Stimulated activated CD8-positive, alpha-beta memory T cell treated with anti-CD3 and anti-CD28 coated beads, Interleukin-4, amount 100 ng/mL, for 48 hours (primary cell): ENCODE measurements around the gene CCSER1.
"Not testable (repeated sequence)": the region's sequence is repeated elsewhere in the genome, so short reads cannot be mapped to it uniquely, and the experiment has no call there.

Experiments
- DNase-seq: peaks from one replicate; pipeline ENCODE4 v3.0.0-alpha.2; 2020

The CCSER1 gene

GRCh38 chr4:90584051-90584450 is 456.9 kb downstream of the CCSER1 start:
- DNase-seq, result no peak

GRCh38 chr4:90585961-90586360 is 458.8 kb downstream of the CCSER1 start:
- no peak for DNase-seq

- DNase-seq, result no peak
Measured at GRCh38 chr4:90586799-90587198, 459.6 kb downstream of the CCSER1 start.

GRCh38 chr4:90597927-90598326 is 470.7 kb downstream of the CCSER1 start:
- no peak for DNase-seq

- DNase-seq, result no peak
Measured at GRCh38 chr4:90598741-90599140, 471.5 kb downstream of the CCSER1 start.

GRCh38 chr4:90602726-90603125 is 475.5 kb downstream of the CCSER1 start:
- DNase-seq, result no peak

GRCh38 chr4:90603540-90603939 is 476.3 kb downstream of the CCSER1 start:
- no peak for DNase-seq

GRCh38 chr4:90606781-90607180 is 479.6 kb downstream of the CCSER1 start:
- DNase-seq, result no peak

- no peak for DNase-seq
Measured at GRCh38 chr4:90614371-90614770, 487.2 kb downstream of the CCSER1 start.

GRCh38 chr4:90621080-90621479 is 493.9 kb downstream of the CCSER1 start:
- DNase-seq, result no peak

- DNase-seq, result no peak
Measured at GRCh38 chr4:90624781-90625180, 497.6 kb downstream of the CCSER1 start.

GRCh38 chr4:90641861-90642599 is 514.8 kb downstream of the CCSER1 start:
- no peak for DNase-seq

GRCh38 chr4:90643156-90643555 is 516.0 kb downstream of the CCSER1 start:
- no peak for DNase-seq

- no peak for DNase-seq
Measured at GRCh38 chr4:90648311-90648710, 521.1 kb downstream of the CCSER1 start.

GRCh38 chr4:90648791-90649190 is 521.6 kb downstream of the CCSER1 start:
- DNase-seq, result no peak

GRCh38 chr4:90660672-90661071 is 533.5 kb downstream of the CCSER1 start:
- DNase-seq, result no peak

- DNase-seq, result no peak
Measured at GRCh38 chr4:90670183-90670582, 543.0 kb downstream of the CCSER1 start.

- DNase-seq, result no peak
Measured at GRCh38 chr4:90689739-90690138, 562.5 kb downstream of the CCSER1 start.

- no peak for DNase-seq
Measured at GRCh38 chr4:90695411-90695810, 568.2 kb downstream of the CCSER1 start.

- not testable (repeated sequence) for DNase-seq
Measured at GRCh38 chr4:90705501-90705900, 578.3 kb downstream of the CCSER1 start.

- DNase-seq, result no peak
Measured at GRCh38 chr4:90715242-90715641, 588.0 kb downstream of the CCSER1 start.

- no peak for DNase-seq
Measured at GRCh38 chr4:90718931-90719330, 591.7 kb downstream of the CCSER1 start.

GRCh38 chr4:90727938-90728337 is 600.7 kb downstream of the CCSER1 start:
- no peak for DNase-seq

GRCh38 chr4:90730752-90731151 is 603.6 kb downstream of the CCSER1 start:
- no peak for DNase-seq

GRCh38 chr4:90733211-90733610 is 606.0 kb downstream of the CCSER1 start:
- no peak for DNase-seq
